ENCODE data around the gene ASB4. TPM values are rescaled to one million over a fixed set of nuclear protein-coding genes. Genes with fewer than 3 reads are reported as not detected.
A peak's percentile ranks its signal among the peaks of the same experiment; 100 is the strongest.

ASB4 gene
- total RNA-seq, 1 donor from 2014 or later = 6.3 TPM

- Histone ChIP-seq H3K4me1 (peaks cover 3% of the 10 kb centered on the region), H3K9me3 (replicated peaks) (no peaks in the 10 kb centered on the region), H3K36me3 (no peaks in the 10 kb centered on the region), H3K27me3 (ENCODE audit: low read depth) (no peaks in the 10 kb centered on the region), H3K4me3 (no peak overlapping the region), H3K27ac (replicated peaks) (no peak overlapping the region)
- no peak for TF ChIP-seq CTCF (IDR thresholded peaks at IDR 0.05; ENCODE audit: borderline replicate concordance)
- DNase-seq = no peak
- intact Hi-C loops (cut with micrococcal nuclease) = no loop called here
Observed at GRCh38 chr7:95508780-95509179, 23.0 kb downstream of the ASB4 start.

- Histone ChIP-seq H3K27ac (replicated peaks) (no peak overlapping the region), H3K9me3 (replicated peaks) (no peaks in the 10 kb centered on the region), H3K4me1 (peaks cover 3% of the 10 kb centered on the region), H3K4me3 (no peak overlapping the region), H3K36me3 (no peaks in the 10 kb centered on the region), H3K27me3 (ENCODE audit: low read depth) (no peaks in the 10 kb centered on the region)
- no peak for TF ChIP-seq CTCF (IDR thresholded peaks at IDR 0.05; ENCODE audit: borderline replicate concordance)
- intact Hi-C loops (cut with micrococcal nuclease) = no loop called here
- DNase-seq = no peak
Observed at GRCh38 chr7:95509199-95509598, 23.5 kb downstream of the ASB4 start.

DNA sequence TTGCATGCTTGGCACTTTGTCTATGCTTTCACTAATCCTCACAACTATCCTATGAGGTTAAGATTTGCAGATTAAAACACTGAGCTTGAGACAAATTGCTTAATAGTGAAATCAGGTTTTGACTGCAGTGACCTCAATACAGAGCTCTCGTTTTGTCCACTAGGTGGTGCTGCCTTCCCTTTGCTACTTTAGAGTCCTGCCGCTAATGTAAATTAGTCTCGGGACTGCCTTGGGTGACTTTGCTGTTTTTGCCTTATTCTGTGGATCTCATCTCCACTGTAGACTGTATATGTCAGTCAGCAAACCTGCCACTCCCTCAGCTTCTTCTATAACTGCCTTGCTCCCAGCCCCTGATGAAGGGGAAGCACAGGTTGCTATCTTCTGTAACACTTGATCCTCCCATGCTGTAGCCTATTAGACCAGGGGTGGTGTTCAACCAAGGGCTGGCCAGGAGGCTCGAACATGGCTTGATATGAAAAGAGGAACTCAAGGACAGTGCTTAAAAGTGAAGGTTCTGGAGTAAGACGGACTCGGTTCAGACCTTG lies 26.0 kb downstream of the ASB4 start:
- H3K4me3 ChIP-seq = peak overlapping the region; percentile 34
- intact Hi-C loops (cut with micrococcal nuclease) = loop anchor here (5.0 kb wide), 1 partner anchor 176 kb away; no protein-coding TSS in a partner anchor
- DNase-seq = peak; percentile 35
- no peaks in the 10 kb centered on the region for H3K9me3 ChIP-seq (replicated peaks)
- peaks cover 3% of the 10 kb centered on the region for H3K4me1 ChIP-seq
- H3K27ac ChIP-seq (replicated peaks) = no peak overlapping the region
- no peaks in the 10 kb centered on the region for H3K27me3 ChIP-seq (ENCODE audit: low read depth)
- TF ChIP-seq CTCF (IDR thresholded peaks at IDR 0.05; ENCODE audit: borderline replicate concordance) = peak; percentile 93
- H3K36me3 ChIP-seq = no peaks in the 10 kb centered on the region

GRCh38 chr7:95517458-95517857 lies 31.7 kb downstream of the ASB4 start:
- TF ChIP-seq CTCF (IDR thresholded peaks at IDR 0.05; ENCODE audit: borderline replicate concordance) = no peak
- H3K27ac ChIP-seq (replicated peaks) = no peak overlapping the region
- no peaks in the 10 kb centered on the region for H3K27me3 ChIP-seq (ENCODE audit: low read depth)
- H3K36me3 ChIP-seq = no peaks in the 10 kb centered on the region
- intact Hi-C loops (cut with micrococcal nuclease) = no loop called here
- H3K4me1 ChIP-seq = no peaks in the 10 kb centered on the region
- no peak for DNase-seq
- no peak overlapping the region for H3K4me3 ChIP-seq
- no peaks in the 10 kb centered on the region for H3K9me3 ChIP-seq (replicated peaks)

DNA sequence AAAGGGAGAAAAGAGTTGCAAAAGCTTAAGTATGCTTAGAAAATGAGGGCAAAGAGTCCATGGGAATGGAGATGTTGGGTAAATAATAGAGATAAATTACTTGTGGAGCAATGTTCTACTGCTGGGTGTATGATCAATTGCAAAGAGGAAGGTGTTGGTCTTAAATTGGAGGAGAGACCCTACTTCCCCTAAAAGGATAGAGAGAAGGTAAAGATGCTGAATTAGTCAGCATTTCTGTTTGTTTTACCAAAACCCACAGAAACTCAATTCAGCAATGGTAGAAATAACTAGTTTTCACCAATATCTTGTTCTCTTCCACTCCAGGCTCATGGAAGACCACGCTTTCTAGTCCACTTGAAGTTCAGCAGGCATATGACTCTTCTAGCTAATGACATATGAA lies 32.1 kb downstream of the ASB4 start:
- no peaks in the 10 kb centered on the region for H3K36me3 ChIP-seq

More for the DNA sequence above, 32.1 kb downstream of the ASB4 start:
- TF ChIP-seq CTCF (IDR thresholded peaks at IDR 0.05; ENCODE audit: borderline replicate concordance) = no peak
- no peaks in the 10 kb centered on the region for H3K27me3 ChIP-seq (ENCODE audit: low read depth)
- no peak for DNase-seq
- intact Hi-C loops (cut with micrococcal nuclease) = no loop called here
- H3K27ac ChIP-seq (replicated peaks) = no peak overlapping the region
- H3K4me3 ChIP-seq = no peak overlapping the region
- H3K4me1 ChIP-seq = no peaks in the 10 kb centered on the region
- no peaks in the 10 kb centered on the region for H3K9me3 ChIP-seq (replicated peaks)

Measured in left ventricle myocardium inferior (tissue), 1 donor.